Liver (tissue), 3 donors: ENCODE measurements around the gene INPP5J.

Source experiments
- EGR1 ChIP-seq, 2 donors: IDR thresholded peaks; 2 replicates each; pipeline ENCODE4 v1.6.1; 2016 to 2018; ENCODE audit warnings: antibody characterized with exemption in 2 of 2, low read depth in 2 of 2
- GABPA ChIP-seq, 2 donors: IDR thresholded peaks in 1 of 2; conservative IDR thresholded peaks in 1 of 2; 2 replicates each; pipeline ENCODE4 v1.6.1; 2016; ENCODE audit warnings: antibody characterized with exemption in 2 of 2, mild to moderate bottlenecking in 1 of 2, moderate library complexity in 1 of 2
- TAF1 ChIP-seq: conservative IDR thresholded peaks from 2 replicates; pipeline ENCODE4 v1.6.1; 2016; ENCODE audit warnings: antibody characterized with exemption, mild to moderate bottlenecking
- YY1 ChIP-seq: IDR thresholded peaks from 2 replicates; pipeline ENCODE4 v1.6.1; 2016; ENCODE audit warnings: antibody characterized with exemption, mild to moderate bottlenecking
- TF ChIP-seq, protein P1 (sequence below): fragments of 150-350 bp; IDR thresholded peaks from 2 replicates; pipeline ENCODE4 v1.5.1; 2017; ENCODE audit warnings: improper control_type of control experiment, low read depth, low read length; ENCODE audit not compliant: missing input control
- TF ChIP-seq, protein P2 (sequence below): IDR thresholded peaks from 2 replicates; pipeline ENCODE4 v1.6.1; 2016; ENCODE audit warnings: antibody characterized with exemption
- TF ChIP-seq, protein P3 (sequence below): IDR thresholded peaks from 2 replicates; pipeline ENCODE4 v1.6.1; 2016; ENCODE audit warnings: antibody characterized with exemption
- TF ChIP-seq, protein P4 (sequence below): IDR thresholded peaks from 2 replicates; pipeline ENCODE4 v1.6.1; 2016; ENCODE audit warnings: antibody characterized with exemption, mild to moderate bottlenecking
- donor health status: healthy.
- donor health status: healthy.

DNA sequence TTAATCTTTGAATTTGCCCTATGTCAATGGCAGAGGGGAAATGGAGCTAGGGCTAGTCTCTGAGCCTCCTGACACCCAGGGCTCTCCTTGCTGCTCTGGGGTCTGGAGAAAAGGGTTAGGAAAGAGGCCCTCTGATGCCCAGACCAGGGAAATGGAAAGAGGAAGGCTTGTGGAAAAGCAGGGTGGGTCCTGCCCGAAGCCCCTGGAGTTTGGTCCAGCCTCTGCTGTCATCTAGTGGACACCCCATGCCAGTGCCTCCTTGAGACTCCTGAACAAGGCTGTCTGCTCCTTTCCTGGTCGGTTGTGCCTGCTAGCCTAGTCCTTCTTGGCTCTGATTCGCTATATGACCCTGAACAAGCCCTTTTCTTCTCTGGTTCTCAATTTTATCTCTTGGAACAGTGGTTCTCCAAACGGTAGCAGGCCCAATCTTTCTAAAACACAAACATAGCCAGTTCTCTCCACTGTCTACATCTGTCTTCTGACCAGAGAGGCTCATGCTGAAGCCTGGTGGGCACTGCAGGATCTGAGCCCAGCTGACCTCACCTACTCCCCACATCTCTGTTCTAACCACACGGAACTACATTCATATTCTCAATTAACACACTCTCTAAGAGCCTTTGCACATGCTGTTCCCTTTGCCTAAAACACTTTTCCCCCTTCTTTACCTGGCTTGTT is 26.3 kb downstream of the INPP5J start:
- TF ChIP-seq, protein P1, sequence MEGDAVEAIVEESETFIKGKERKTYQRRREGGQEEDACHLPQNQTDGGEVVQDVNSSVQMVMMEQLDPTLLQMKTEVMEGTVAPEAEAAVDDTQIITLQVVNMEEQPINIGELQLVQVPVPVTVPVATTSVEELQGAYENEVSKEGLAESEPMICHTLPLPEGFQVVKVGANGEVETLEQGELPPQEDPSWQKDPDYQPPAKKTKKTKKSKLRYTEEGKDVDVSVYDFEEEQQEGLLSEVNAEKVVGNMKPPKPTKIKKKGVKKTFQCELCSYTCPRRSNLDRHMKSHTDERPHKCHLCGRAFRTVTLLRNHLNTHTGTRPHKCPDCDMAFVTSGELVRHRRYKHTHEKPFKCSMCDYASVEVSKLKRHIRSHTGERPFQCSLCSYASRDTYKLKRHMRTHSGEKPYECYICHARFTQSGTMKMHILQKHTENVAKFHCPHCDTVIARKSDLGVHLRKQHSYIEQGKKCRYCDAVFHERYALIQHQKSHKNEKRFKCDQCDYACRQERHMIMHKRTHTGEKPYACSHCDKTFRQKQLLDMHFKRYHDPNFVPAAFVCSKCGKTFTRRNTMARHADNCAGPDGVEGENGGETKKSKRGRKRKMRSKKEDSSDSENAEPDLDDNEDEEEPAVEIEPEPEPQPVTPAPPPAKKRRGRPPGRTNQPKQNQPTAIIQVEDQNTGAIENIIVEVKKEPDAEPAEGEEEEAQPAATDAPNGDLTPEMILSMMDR = peak; percentile 82
- TF ChIP-seq, protein P2, sequence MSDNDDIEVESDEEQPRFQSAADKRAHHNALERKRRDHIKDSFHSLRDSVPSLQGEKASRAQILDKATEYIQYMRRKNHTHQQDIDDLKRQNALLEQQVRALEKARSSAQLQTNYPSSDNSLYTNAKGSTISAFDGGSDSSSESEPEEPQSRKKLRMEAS = no peak
- TF ChIP-seq EGR1 (IDR thresholded peaks at IDR 0.05; ENCODE audit: low read depth in 2 of 2) = no peak
- TF ChIP-seq, protein P3, sequence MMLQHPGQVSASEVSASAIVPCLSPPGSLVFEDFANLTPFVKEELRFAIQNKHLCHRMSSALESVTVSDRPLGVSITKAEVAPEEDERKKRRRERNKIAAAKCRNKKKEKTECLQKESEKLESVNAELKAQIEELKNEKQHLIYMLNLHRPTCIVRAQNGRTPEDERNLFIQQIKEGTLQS = no peak
- TF ChIP-seq YY1 = no peak
- TF ChIP-seq, protein P4, sequence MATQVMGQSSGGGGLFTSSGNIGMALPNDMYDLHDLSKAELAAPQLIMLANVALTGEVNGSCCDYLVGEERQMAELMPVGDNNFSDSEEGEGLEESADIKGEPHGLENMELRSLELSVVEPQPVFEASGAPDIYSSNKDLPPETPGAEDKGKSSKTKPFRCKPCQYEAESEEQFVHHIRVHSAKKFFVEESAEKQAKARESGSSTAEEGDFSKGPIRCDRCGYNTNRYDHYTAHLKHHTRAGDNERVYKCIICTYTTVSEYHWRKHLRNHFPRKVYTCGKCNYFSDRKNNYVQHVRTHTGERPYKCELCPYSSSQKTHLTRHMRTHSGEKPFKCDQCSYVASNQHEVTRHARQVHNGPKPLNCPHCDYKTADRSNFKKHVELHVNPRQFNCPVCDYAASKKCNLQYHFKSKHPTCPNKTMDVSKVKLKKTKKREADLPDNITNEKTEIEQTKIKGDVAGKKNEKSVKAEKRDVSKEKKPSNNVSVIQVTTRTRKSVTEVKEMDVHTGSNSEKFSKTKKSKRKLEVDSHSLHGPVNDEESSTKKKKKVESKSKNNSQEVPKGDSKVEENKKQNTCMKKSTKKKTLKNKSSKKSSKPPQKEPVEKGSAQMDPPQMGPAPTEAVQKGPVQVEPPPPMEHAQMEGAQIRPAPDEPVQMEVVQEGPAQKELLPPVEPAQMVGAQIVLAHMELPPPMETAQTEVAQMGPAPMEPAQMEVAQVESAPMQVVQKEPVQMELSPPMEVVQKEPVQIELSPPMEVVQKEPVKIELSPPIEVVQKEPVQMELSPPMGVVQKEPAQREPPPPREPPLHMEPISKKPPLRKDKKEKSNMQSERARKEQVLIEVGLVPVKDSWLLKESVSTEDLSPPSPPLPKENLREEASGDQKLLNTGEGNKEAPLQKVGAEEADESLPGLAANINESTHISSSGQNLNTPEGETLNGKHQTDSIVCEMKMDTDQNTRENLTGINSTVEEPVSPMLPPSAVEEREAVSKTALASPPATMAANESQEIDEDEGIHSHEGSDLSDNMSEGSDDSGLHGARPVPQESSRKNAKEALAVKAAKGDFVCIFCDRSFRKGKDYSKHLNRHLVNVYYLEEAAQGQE = no peak
- TF ChIP-seq TAF1 = no peak
- TF ChIP-seq GABPA (IDR thresholded peaks at IDR 0.05 in 1 of 2, conservative IDR thresholded peaks at IDR 0.05 in 1 of 2) = no peak
